ENCODE data around the gene TMEM41A. TPM values are rescaled to one million over a fixed set of nuclear protein-coding genes. Genes with fewer than 3 reads are reported as not detected.

TMEM41A gene
- total and polyA plus RNA-seq, 2 donors from 2014 or later: 19.0 to 21.0 TPM

- no peak overlapping the region for H3K9ac ChIP-seq (ENCODE audit: low read length in 3 of 3)
- H3K9me3 ChIP-seq (ENCODE audit: control insufficient read depth in 2 of 3, insufficient read depth in 1 of 3, low read length in 3 of 3): no peaks in the 10 kb centered on the region
- peaks cover 6 to 27% (median 23%) of the 10 kb centered on the region in 3 donors for H3K36me3 ChIP-seq (ENCODE audit: control insufficient read depth in 2 of 3, insufficient read depth in 3 of 3, low read length in 3 of 3)
- H3K27me3 ChIP-seq (ENCODE audit: control insufficient read depth, insufficient read depth, low read length): no peaks in the 10 kb centered on the region
- H3K27ac ChIP-seq (ENCODE audit: low read depth in 2 of 2, low read length in 2 of 2): no peak overlapping the region
- FAIRE-seq: no peak
- TF ChIP-seq CTCF (IDR thresholded peaks at IDR 0.05; ENCODE audit: borderline replicate concordance, extremely low read depth, insufficient read depth): no peak
- H3K4me3 ChIP-seq (ENCODE audit: low read length in 3 of 3): no peak overlapping the region
- intact Hi-C loops (cut with DNase I): no loop called here
- no peak for DNase-seq
- no peaks in the 10 kb centered on the region for H3K4me1 ChIP-seq (ENCODE audit: control insufficient read depth in 2 of 3, insufficient read depth in 2 of 3, low read depth in 1 of 3, low read length in 3 of 3)
Observed at GRCh38 chr3:185489462-185489861, 9.4 kb downstream of the TMEM41A start.

- intact Hi-C loops (cut with DNase I): no loop called here
- Histone ChIP-seq H3K9me3 (ENCODE audit: control insufficient read depth in 2 of 3, insufficient read depth in 1 of 3, low read length in 3 of 3) (no peaks in the 10 kb centered on the region), H3K4me1 (ENCODE audit: control insufficient read depth in 2 of 3, insufficient read depth in 2 of 3, low read depth in 1 of 3, low read length in 3 of 3) (no peaks in the 10 kb centered on the region), H3K9ac (ENCODE audit: low read length in 3 of 3) (no peak overlapping the region), H3K4me3 (ENCODE audit: low read length in 3 of 3) (no peak overlapping the region), H3K36me3 (ENCODE audit: control insufficient read depth in 2 of 3, insufficient read depth in 3 of 3, low read length in 3 of 3) (peaks cover 6 to 18% (median 17%) of the 10 kb centered on the region in 3 donors), H3K27ac (ENCODE audit: low read depth in 2 of 2, low read length in 2 of 2) (no peak overlapping the region), H3K27me3 (ENCODE audit: control insufficient read depth, insufficient read depth, low read length) (no peaks in the 10 kb centered on the region)
- no peak for DNase-seq
- TF ChIP-seq CTCF (IDR thresholded peaks at IDR 0.05; ENCODE audit: borderline replicate concordance, extremely low read depth, insufficient read depth): no peak
- no peak for FAIRE-seq
Observed at GRCh38 chr3:185488465-185488864, 10.4 kb downstream of the TMEM41A start.

GRCh38 chr3:185486394-185486793 lies 12.4 kb downstream of the TMEM41A start:
- FAIRE-seq: no peak

More at GRCh38 chr3:185486394-185486793, 12.4 kb downstream of the TMEM41A start:
- Histone ChIP-seq H3K27ac (ENCODE audit: low read depth in 2 of 2, low read length in 2 of 2) (no peak overlapping the region), H3K4me1 (ENCODE audit: control insufficient read depth in 2 of 3, insufficient read depth in 2 of 3, low read depth in 1 of 3, low read length in 3 of 3) (no peaks in the 10 kb centered on the region), H3K9me3 (ENCODE audit: control insufficient read depth in 2 of 3, insufficient read depth in 1 of 3, low read length in 3 of 3) (no peaks in the 10 kb centered on the region), H3K4me3 (ENCODE audit: low read length in 3 of 3) (no peak overlapping the region), H3K27me3 (ENCODE audit: control insufficient read depth, insufficient read depth, low read length) (no peaks in the 10 kb centered on the region), H3K9ac (ENCODE audit: low read length in 3 of 3) (no peak overlapping the region), H3K36me3 (ENCODE audit: control insufficient read depth in 2 of 3, insufficient read depth in 3 of 3, low read length in 3 of 3) (peaks cover 3 to 14% (median 12%) of the 10 kb centered on the region in 3 donors)
- intact Hi-C loops (cut with DNase I): no loop called here
- DNase-seq: no peak
- no peak for TF ChIP-seq CTCF (IDR thresholded peaks at IDR 0.05; ENCODE audit: borderline replicate concordance, extremely low read depth, insufficient read depth)

Data from kidney (tissue), 14 donors.